ENCODE results near the gene KCNQ1. TPM values are rescaled to one million over a fixed set of nuclear protein-coding genes. Genes with fewer than 3 reads are reported as not detected.

KCNQ1 gene
- total RNA-seq, 1 experiment from 2014 or later: 10.7 TPM

DNA sequence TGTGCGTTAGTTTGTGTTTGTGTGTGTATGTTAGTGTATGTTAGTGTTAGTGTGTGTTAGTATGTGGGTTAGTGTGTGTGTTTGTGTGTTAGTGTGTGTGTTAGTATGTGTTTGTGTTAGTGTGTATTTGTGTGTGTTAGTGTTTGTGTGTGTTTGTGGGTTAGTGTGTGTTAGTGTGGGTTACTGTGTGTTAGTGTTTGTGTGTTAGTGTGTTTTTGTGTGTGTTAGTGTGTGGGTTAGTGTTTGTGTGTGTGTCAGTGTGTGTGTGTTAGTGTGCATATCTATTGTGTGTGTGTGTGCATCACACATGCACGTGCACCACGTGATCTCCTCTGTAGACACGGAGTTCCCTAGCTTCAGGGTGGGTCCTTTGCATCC lies 139.6 kb downstream of the KCNQ1 start:
- Histone ChIP-seq H3K27me3 (ENCODE audit: insufficient read depth, low read length) (no peaks in the 10 kb centered on the region), H3K36me3 (ENCODE audit: control insufficient read depth in 1 of 2, insufficient read depth in 2 of 2, low read length in 2 of 2) (no peaks in the 10 kb centered on the region), H3K9ac (ENCODE audit: low read length) (no peak overlapping the region), H3K9me3 (ENCODE audit: control insufficient read depth in 1 of 2, insufficient read depth in 1 of 2, low read depth in 1 of 2, low read length in 2 of 2) (no peaks in the 10 kb centered on the region), H2AFZ (ENCODE audit: low read depth, low read length, poor library complexity, severe bottlenecking) (no peak overlapping the region), H3K79me2 (ENCODE audit: insufficient read depth, low read length) (no peaks in the 10 kb centered on the region), H3K4me1 (ENCODE audit: control insufficient read depth in 1 of 2, insufficient read depth in 2 of 2, low read length in 2 of 2) (no peaks in the 10 kb centered on the region), H3K9me2 (ENCODE audit: insufficient read depth) (no peaks in the 10 kb centered on the region), H3K4me2 (ENCODE audit: low read length) (no peak overlapping the region), H3K4me3 (replicated peaks in 1 of 2; ENCODE audit: low read depth in 1 of 2, low read length in 2 of 2) (no peak overlapping the region), H4K20me1 (ENCODE audit: insufficient read depth) (no peaks in the 10 kb centered on the region), H3K27ac (ENCODE audit: low read depth, low read length) (no peak overlapping the region)
- ChIA-PET CTCF (no interaction called here), POLR2A (no interaction called here), RAD21 (ENCODE audit: low non-redundant PET in 1 of 2, low total read pairs in 2 of 2, uncharacterized antibody in 2 of 2, unreplicated experiment in 2 of 2) (no interaction called here)
- TF ChIP-seq ZFX (IDR thresholded peaks at IDR 0.05) (no peak), EZH2 (IDR thresholded peaks at IDR 0.05) (no peak), ELF1 (IDR thresholded peaks at IDR 0.05; ENCODE audit: borderline replicate concordance, low read depth) (no peak), SRF (IDR thresholded peaks at IDR 0.05; ENCODE audit: low read depth) (no peak), CBX3 (IDR thresholded peaks at IDR 0.05; ENCODE audit: low read depth) (no peak), EZH2phosphoT487 (IDR thresholded peaks at IDR 0.05; ENCODE audit: borderline replicate concordance) (no peak), FOSL1 (IDR thresholded peaks at IDR 0.05; ENCODE audit: low read depth) (no peak), TCF7L2 (IDR thresholded peaks at IDR 0.05; ENCODE audit: borderline replicate concordance, extremely low read depth, insufficient read depth, insufficient read length) (no peak), POLR2AphosphoS5 (IDR thresholded peaks at IDR 0.05; ENCODE audit: low read depth, low read length) (no peak), JUND (IDR thresholded peaks at IDR 0.05) (no peak)
- TF ChIP-seq, protein P1, sequence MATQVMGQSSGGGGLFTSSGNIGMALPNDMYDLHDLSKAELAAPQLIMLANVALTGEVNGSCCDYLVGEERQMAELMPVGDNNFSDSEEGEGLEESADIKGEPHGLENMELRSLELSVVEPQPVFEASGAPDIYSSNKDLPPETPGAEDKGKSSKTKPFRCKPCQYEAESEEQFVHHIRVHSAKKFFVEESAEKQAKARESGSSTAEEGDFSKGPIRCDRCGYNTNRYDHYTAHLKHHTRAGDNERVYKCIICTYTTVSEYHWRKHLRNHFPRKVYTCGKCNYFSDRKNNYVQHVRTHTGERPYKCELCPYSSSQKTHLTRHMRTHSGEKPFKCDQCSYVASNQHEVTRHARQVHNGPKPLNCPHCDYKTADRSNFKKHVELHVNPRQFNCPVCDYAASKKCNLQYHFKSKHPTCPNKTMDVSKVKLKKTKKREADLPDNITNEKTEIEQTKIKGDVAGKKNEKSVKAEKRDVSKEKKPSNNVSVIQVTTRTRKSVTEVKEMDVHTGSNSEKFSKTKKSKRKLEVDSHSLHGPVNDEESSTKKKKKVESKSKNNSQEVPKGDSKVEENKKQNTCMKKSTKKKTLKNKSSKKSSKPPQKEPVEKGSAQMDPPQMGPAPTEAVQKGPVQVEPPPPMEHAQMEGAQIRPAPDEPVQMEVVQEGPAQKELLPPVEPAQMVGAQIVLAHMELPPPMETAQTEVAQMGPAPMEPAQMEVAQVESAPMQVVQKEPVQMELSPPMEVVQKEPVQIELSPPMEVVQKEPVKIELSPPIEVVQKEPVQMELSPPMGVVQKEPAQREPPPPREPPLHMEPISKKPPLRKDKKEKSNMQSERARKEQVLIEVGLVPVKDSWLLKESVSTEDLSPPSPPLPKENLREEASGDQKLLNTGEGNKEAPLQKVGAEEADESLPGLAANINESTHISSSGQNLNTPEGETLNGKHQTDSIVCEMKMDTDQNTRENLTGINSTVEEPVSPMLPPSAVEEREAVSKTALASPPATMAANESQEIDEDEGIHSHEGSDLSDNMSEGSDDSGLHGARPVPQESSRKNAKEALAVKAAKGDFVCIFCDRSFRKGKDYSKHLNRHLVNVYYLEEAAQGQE (IDR thresholded peaks at IDR 0.05; ENCODE audit: low read depth): no peak
- TF ChIP-seq, protein P2, sequence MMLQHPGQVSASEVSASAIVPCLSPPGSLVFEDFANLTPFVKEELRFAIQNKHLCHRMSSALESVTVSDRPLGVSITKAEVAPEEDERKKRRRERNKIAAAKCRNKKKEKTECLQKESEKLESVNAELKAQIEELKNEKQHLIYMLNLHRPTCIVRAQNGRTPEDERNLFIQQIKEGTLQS (IDR thresholded peaks at IDR 0.05): no peak
- TF ChIP-seq, protein P3, sequence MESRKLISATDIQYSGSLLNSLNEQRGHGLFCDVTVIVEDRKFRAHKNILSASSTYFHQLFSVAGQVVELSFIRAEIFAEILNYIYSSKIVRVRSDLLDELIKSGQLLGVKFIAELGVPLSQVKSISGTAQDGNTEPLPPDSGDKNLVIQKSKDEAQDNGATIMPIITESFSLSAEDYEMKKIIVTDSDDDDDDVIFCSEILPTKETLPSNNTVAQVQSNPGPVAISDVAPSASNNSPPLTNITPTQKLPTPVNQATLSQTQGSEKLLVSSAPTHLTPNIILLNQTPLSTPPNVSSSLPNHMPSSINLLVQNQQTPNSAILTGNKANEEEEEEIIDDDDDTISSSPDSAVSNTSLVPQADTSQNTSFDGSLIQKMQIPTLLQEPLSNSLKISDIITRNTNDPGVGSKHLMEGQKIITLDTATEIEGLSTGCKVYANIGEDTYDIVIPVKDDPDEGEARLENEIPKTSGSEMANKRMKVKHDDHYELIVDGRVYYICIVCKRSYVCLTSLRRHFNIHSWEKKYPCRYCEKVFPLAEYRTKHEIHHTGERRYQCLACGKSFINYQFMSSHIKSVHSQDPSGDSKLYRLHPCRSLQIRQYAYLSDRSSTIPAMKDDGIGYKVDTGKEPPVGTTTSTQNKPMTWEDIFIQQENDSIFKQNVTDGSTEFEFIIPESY (IDR thresholded peaks at IDR 0.05; ENCODE audit: extremely low read depth, insufficient replicate concordance, low read length): no peak
- TF ChIP-seq, protein P4, sequence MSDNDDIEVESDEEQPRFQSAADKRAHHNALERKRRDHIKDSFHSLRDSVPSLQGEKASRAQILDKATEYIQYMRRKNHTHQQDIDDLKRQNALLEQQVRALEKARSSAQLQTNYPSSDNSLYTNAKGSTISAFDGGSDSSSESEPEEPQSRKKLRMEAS (IDR thresholded peaks at IDR 0.05): no peak
- intact Hi-C loops (cut with micrococcal nuclease): no loop called here
- DNase-seq (ENCODE audit: low read depth, low spot score) (no peak), ATAC-seq (no peak)
- no TSS peak for BruUV-seq (replicated peaks)
